HepG2 (cell line): ENCODE measurements around the gene SECTM1. TPM values are rescaled to one million over a fixed set of nuclear protein-coding genes. Genes with fewer than 3 reads are reported as not detected.

ENCODE experiments used
- ATAC-seq: fragments of 200-7000 bp; cut with Tn5 transposase; 3 replicates; pipeline ENCODE4 v1.9.1; 2020; ENCODE audit warnings: mild to moderate bottlenecking, moderate library complexity
- BruUV-seq: library from RNA; stranded (reverse); fragments of 400-500 nt; replicated peaks from 2 replicates; lab custom pipeline; 2021; lab: Mats Ljungman, UMichigan
- CTCF ChIA-PET: fragments of 300-600 bp; formaldehyde crosslinking; extraction: SDS; loops from one replicate; lab custom pipeline; 2021; ENCODE audit warnings: low total read pairs, inconsistent platforms, low intra/inter-chr PET ratio; lab: Yijun Ruan, JAX
- POLR2A ChIA-PET: fragments of 350-600 bp; sonication (Branson Sonifier 250); formaldehyde crosslinking; loops from one replicate; lab custom pipeline; 2020; ENCODE audit warnings: antibody characterized with exemption, inconsistent platforms; lab: Yijun Ruan, JAX
- DNase-seq: peaks from one replicate; pipeline ENCODE4 v3.0.0-alpha.2; 2015; ENCODE audit warnings: low spot score
- FAIRE-seq: peaks from 3 replicates; lab custom pipeline; 2011; peaks lifted over from hg19 to GRCh38; lab: Jason Lieb, UNC
- H2AFZ ChIP-seq: one replicate; pipeline ENCODE4 v1.6.1; 2011; ENCODE audit warnings: low read length, inconsistent platforms
- H3K27ac ChIP-seq: fragments of 300-600 bp; 3 replicates; pipeline ENCODE4 v1.8.0; 2011; ENCODE audit warnings: mixed run types, mild to moderate bottlenecking, mixed read lengths, low read length, inconsistent platforms; ENCODE audit not compliant: insufficient read depth; ENCODE audit errors: extremely low read length
- H3K27me3 ChIP-seq, 2 experiments: fragments of 200-600 bp in 1 of 2; 2 replicates in 1 of 2; 3 replicates in 1 of 2; pipeline versions ENCODE4 v1.6.0 to v1.8.0; 2011; ENCODE audit warnings: low read length in 2 of 2, mild to moderate bottlenecking in 2 of 2, moderate library complexity in 2 of 2, inconsistent platforms in 1 of 2; ENCODE audit not compliant: insufficient read depth in 2 of 2, control insufficient read depth in 1 of 2
- H3K36me3 ChIP-seq, 2 experiments: fragments of 200-600 bp in 1 of 2; replicated peaks in 1 of 2; 2 replicates in 1 of 2; 3 replicates in 1 of 2; pipeline versions ENCODE4 v1.5.1 to v1.8.0; 2011; ENCODE audit warnings: low read length in 2 of 2, inconsistent platforms in 1 of 2; ENCODE audit not compliant: insufficient read depth in 2 of 2, control insufficient read depth in 1 of 2
- H3K4me1 ChIP-seq: 2 replicates; pipeline ENCODE4 v1.5.1; 2012; ENCODE audit warnings: low read length, inconsistent platforms; ENCODE audit not compliant: insufficient read depth
- H3K4me2 ChIP-seq: 2 replicates; pipeline ENCODE4 v1.6.0; 2011; ENCODE audit warnings: low read depth, low read length, inconsistent platforms
- H3K4me3 ChIP-seq, 3 experiments: fragments of 200-600 bp in 1 of 3; sonication (generic), shearing (Covaris generic) in 1 of 3; replicated peaks in 1 of 3; 2 replicates each; pipeline ENCODE4 v1.5.1; 2011 to 2016; ENCODE audit warnings: low read length in 3 of 3, inconsistent platforms in 2 of 3, low read depth in 2 of 3, mild to moderate bottlenecking in 2 of 3, control low read depth in 1 of 3, mixed read lengths in 1 of 3; ENCODE audit not compliant: insufficient read depth in 1 of 3
- H3K79me2 ChIP-seq: one replicate; pipeline ENCODE4 v1.6.1; 2011; ENCODE audit warnings: low read length, inconsistent platforms; ENCODE audit not compliant: insufficient read depth
- H3K9ac ChIP-seq: 2 replicates; pipeline ENCODE4 v1.6.0; 2011; ENCODE audit warnings: mild to moderate bottlenecking, low read depth, low read length, inconsistent platforms; ENCODE audit not compliant: insufficient read depth
- H3K9me3 ChIP-seq: 2 replicates; pipeline ENCODE4 v1.5.1; 2012; ENCODE audit warnings: mild to moderate bottlenecking, low read length
- H4K20me1 ChIP-seq: 2 replicates; pipeline ENCODE4 v1.6.0; 2011; ENCODE audit warnings: inconsistent platforms, mild to moderate bottlenecking, low read length, moderate library complexity; ENCODE audit not compliant: insufficient read depth
- CEBPG ChIP-seq: IDR thresholded peaks from 2 replicates; pipeline ENCODE4 v1.6.1; 2016
- FOXM1 ChIP-seq: sonication (generic); formaldehyde crosslinking; IDR thresholded peaks from 2 replicates; pipeline ENCODE4 v1.5.0; 2020; ENCODE audit warnings: missing genetic modification reagents
- POLR2A ChIP-seq, 2 experiments: IDR thresholded peaks; 2 replicates each; pipeline ENCODE4 v1.6.1; 2011; ENCODE audit warnings: low read depth in 2 of 2, low read length in 2 of 2, mild to moderate bottlenecking in 1 of 2, moderate library complexity in 1 of 2; ENCODE audit not compliant: insufficient read depth in 1 of 2
- SOX13 ChIP-seq, 3 experiments: fragments of 450-650 bp in 1 of 3; sonication (generic) in 1 of 3; formaldehyde crosslinking in 1 of 3; IDR thresholded peaks in 2 of 3; conservative IDR thresholded peaks in 1 of 3; 2 replicates each; pipeline versions ENCODE4 v1.5.0 to v1.6.1; 2016 to 2020; ENCODE audit warnings: antibody characterized with exemption in 1 of 3, mild to moderate bottlenecking in 1 of 3, missing compliant biosample characterization in 1 of 3, missing genetic modification reagents in 1 of 3, moderate library complexity in 1 of 3
- SUZ12 ChIP-seq: fragments of 150-350 bp; IDR thresholded peaks from 2 replicates; pipeline ENCODE4 v1.6.1; 2014; ENCODE audit warnings: low read depth, low read length
- ZBED4 ChIP-seq: sonication (generic); formaldehyde crosslinking; IDR thresholded peaks from 2 replicates; pipeline ENCODE4 v1.4.0; 2020; ENCODE audit warnings: missing genetic modification reagents, borderline replicate concordance
- ZBTB33 ChIP-seq: sonication (generic); formaldehyde crosslinking; IDR thresholded peaks from 2 replicates; pipeline ENCODE4 v1.4.0; 2020; ENCODE audit warnings: missing genetic modification reagents
- ZBTB38 ChIP-seq: sonication (generic); formaldehyde crosslinking; IDR thresholded peaks from 2 replicates; pipeline ENCODE4 v1.5.1; 2020; ENCODE audit warnings: mild to moderate bottlenecking, missing genetic modification reagents
- ZNF619 ChIP-seq: sonication (generic); formaldehyde crosslinking; IDR thresholded peaks from 2 replicates; pipeline ENCODE4 v1.4.0; 2020; ENCODE audit warnings: mild to moderate bottlenecking, missing genetic modification reagents
- ZNF792 ChIP-seq: IDR thresholded peaks from 2 replicates; pipeline ENCODE4 v1.6.1; 2016
- WGBS: methylation state at CpG from one replicate; pipeline ENCODE4 v1.1.6; 2017; ENCODE audit warnings: low lambda C conversion rate; 5-methylcytosine and 5-hydroxymethylcytosine counted together
- in situ Hi-C: cut with HindIII; loops from 2 replicates; pipeline ENCODE4 v1.10.0; 2017; ENCODE audit warnings: low pct_unique_long_range_greater_than_20kb; ENCODE audit not compliant: extremely low pct_ligation_motif_present
- intact Hi-C: fragments of 100-400 bp; cut with micrococcal nuclease; formaldehyde crosslinking; loops from one replicate; pipeline ENCODE4 v1.10.0; 2022; ENCODE audit not compliant: unreplicated experiment
- polyA plus RNA-seq, 8 experiments: library from polyadenylated mRNA; depleted of rRNA in 3 of 8; stranded (reverse) in 7 of 8; unstranded in 1 of 8; fragments of >200 nt; fragmentation: Illumina TruSeq in 4 of 8; extraction: Trizol in 4 of 8; gene quantifications; 2 replicates each; pipeline versions ENCODE4 v1.2.1 to v1.2.3, GENCODE V29; 2011 to 2016; ENCODE audit warnings: low read depth in 4 of 8, missing spikeins in 1 of 8, mixed read lengths in 1 of 8; ENCODE audit not compliant: insufficient read depth in 1 of 8
- total RNA-seq, 5 experiments: library from RNA; depleted of rRNA; stranded (reverse); fragments of >200 nt; fragmentation: Illumina TruSeq; extraction: Trizol; gene quantifications; 2 replicates each; pipeline ENCODE4 v1.2.3, GENCODE V29; 2016; ENCODE audit warnings: low read depth in 1 of 5

The SECTM1 gene
- total and polyA plus RNA-seq, 2 of the 13 experiments (the other 11 are each of a cell fraction or from before 2014, with no cell fraction given), result 3.5 to 5.3 TPM

GRCh38 chr17:82367724-82368524, 34.4 kb upstream of the SECTM1 start (continued):
- TF ChIP-seq ZBED4 (CRISPR knock-in tag), result peak; percentile 18; the same call in 1 of the 2 replicates

GRCh38 chr17:82366749-82367148, 33.2 kb upstream of the SECTM1 start:
- TF ChIP-seq CEBPG (peak; percentile 26; the same call in 1 of the 2 replicates), SUZ12 (no peak), ZBTB38 (CRISPR knock-in tag) (0 out of 2 replicates have a peak, but pooled peaks have one; percentile 22), SOX13 (IDR thresholded peaks at IDR 0.05) (no peak), SOX13 (CRISPR knock-in tag; conservative IDR thresholded peaks at IDR 0.05 in 1 of 2, IDR thresholded peaks at IDR 0.05 in 1 of 2) (peak in 1 of 2 experiments; percentile 32; a peak in 1 of 4 replicates), ZNF792 (peak; percentile 54; the same call in 1 of the 2 replicates), ZBTB33 (CRISPR knock-in tag) (peak; percentile 84; the same call in 1 of the 2 replicates), FOXM1 (CRISPR knock-in tag) (no peak), ZNF619 (CRISPR knock-in tag) (no peak), POLR2A (IDR thresholded peaks at IDR 0.05; ENCODE audit: insufficient read depth in 1 of 2, low read depth in 2 of 2, low read length in 2 of 2) (peak in 1 of 2 experiments; percentile 23; a peak in 1 of 4 replicates)
- H3K79me2 ChIP-seq, result no peaks in the 10 kb centered on the region
- no peaks in the 10 kb centered on the region for H3K9me3 ChIP-seq
- H2AFZ ChIP-seq, result no peak overlapping the region
- in situ Hi-C loops, result no loop called here
- H3K27ac ChIP-seq, result peak overlapping the region; percentile 68
- H3K4me2 ChIP-seq, result peak overlapping the region; percentile 80
- FAIRE-seq (no peak), ATAC-seq (no peak), DNase-seq (no peak)
- peak overlapping the region in 2 of 3 experiments; percentile 49 to 58; a peak in 4 of 6 replicates for H3K4me3 ChIP-seq
- WGBS, result 60% methylated on average over 7 of the region's 7 CpGs
- peak overlapping the region; percentile 73 for H3K9ac ChIP-seq
- no peaks in the 10 kb centered on the region for H4K20me1 ChIP-seq
- peaks cover 61% of the 10 kb centered on the region for H3K4me1 ChIP-seq
- H3K27me3 ChIP-seq, result no peaks in the 10 kb centered on the region
- BruUV-seq, result no TSS peak
- ChIA-PET POLR2A (interaction anchor here (0.6 to 3.7 kb wide), 11 partner anchors 8 to 63 kb away, joined by 3 to 38 read pairs (median 6); no protein-coding TSS in a partner anchor), CTCF (no interaction called here)
- no peaks in the 10 kb centered on the region for H3K36me3 ChIP-seq
- intact Hi-C loops, result no loop called here
